OCI-LY3 (cell line): ENCODE data around the gene BIVM.

Experiments
- H2AFZ ChIP-seq: fragments of 200-600, 300-600 bp; shearing (Covaris generic); 2 replicates; pipeline ENCODE4 v1.6.0; 2014; ENCODE audit warnings: antibody characterized with exemption, low read depth, low read length
- H3K27ac ChIP-seq: fragments of 200-600, 300-600 bp; sonication (generic); 2 replicates; pipeline ENCODE4 v1.5.1; 2014; ENCODE audit warnings: mild to moderate bottlenecking, low read length, moderate library complexity, mixed read lengths
- H3K27me3 ChIP-seq: fragments of 200-600, 300-600 bp; sonication (generic); 2 replicates; pipeline ENCODE4 v1.6.1; 2014; ENCODE audit warnings: low read depth, low read length, mixed read lengths
- H3K36me3 ChIP-seq: fragments of 200-600, 300-600 bp; sonication (generic); replicated peaks from 2 replicates; pipeline ENCODE3; 2014; ENCODE audit warnings: low read depth, low read length, mixed read lengths
- H3K4me1 ChIP-seq: fragments of 300-600, 200-600 bp; sonication (generic); 2 replicates; pipeline ENCODE4 v1.6.1; 2014; ENCODE audit warnings: low read length, mixed read lengths
- H3K4me2 ChIP-seq: fragments of 200-600, 300-600 bp; sonication (generic); 2 replicates; pipeline ENCODE4 v1.6.1; 2014; ENCODE audit warnings: low read length, mixed read lengths
- H3K4me3 ChIP-seq: fragments of 300-600, 200-600 bp; sonication (generic); 2 replicates; pipeline ENCODE4 v1.5.1; 2014; ENCODE audit warnings: antibody characterized with exemption, mild to moderate bottlenecking, low read length, moderate library complexity
- H3K79me2 ChIP-seq: fragments of 300-600, 200-600 bp; shearing (Covaris generic); 2 replicates; pipeline ENCODE4 v1.6.1; 2014; ENCODE audit warnings: mild to moderate bottlenecking, low read length, mixed read lengths
- H3K9ac ChIP-seq: fragments of 300-600, 200-600 bp; shearing (Covaris generic); 2 replicates; pipeline ENCODE4 v1.6.0; 2014; ENCODE audit warnings: mild to moderate bottlenecking, low read length, moderate library complexity
- H3K9me3 ChIP-seq: fragments of 200-600, 300-600 bp; shearing (Covaris generic); 2 replicates; pipeline ENCODE4 v1.6.1; 2014; ENCODE audit warnings: low read length, mixed read lengths; ENCODE audit not compliant: insufficient read depth
- H4K20me1 ChIP-seq: fragments of 200-600, 300-600 bp; sonication (generic); 2 replicates; pipeline ENCODE4 v1.6.1; 2016; ENCODE audit warnings: low read length, mixed read lengths; ENCODE audit not compliant: insufficient read depth
- CTCF ChIP-seq: fragments of 200-600, 300-600 bp; sonication (generic); IDR thresholded peaks from 2 replicates; pipeline ENCODE4 v1.5.1; 2014; ENCODE audit warnings: antibody characterized with exemption, low read length, low read depth
- EZH2phosphoT487 ChIP-seq: fragments of 200-600 bp; shearing (Covaris generic); IDR thresholded peaks from 2 replicates; pipeline ENCODE4 v1.6.1; 2018; ENCODE audit warnings: antibody characterized with exemption, mixed run types, low read depth

The BIVM gene

GRCh38 chr13:102830646-102831045 lies 31.7 kb downstream of the BIVM start:
- TF ChIP-seq CTCF (no peak), EZH2phosphoT487 (no peak)

GRCh38 chr13:102836471-102836870 lies 37.6 kb downstream of the BIVM start:
- H3K4me3 ChIP-seq = no peak overlapping the region
- peaks cover 10% of the 10 kb centered on the region for H3K36me3 ChIP-seq
- TF ChIP-seq CTCF (no peak), EZH2phosphoT487 (no peak)

More at GRCh38 chr13:102830646-102831045, 31.7 kb downstream of the BIVM start:
- Histone ChIP-seq H3K4me2 (no peak overlapping the region), H3K27ac (no peak overlapping the region), H4K20me1 (no peaks in the 10 kb centered on the region), H3K9ac (no peak overlapping the region), H3K4me1 (no peaks in the 10 kb centered on the region), H3K9me3 (no peaks in the 10 kb centered on the region), H3K27me3 (no peaks in the 10 kb centered on the region), H3K4me3 (no peak overlapping the region), H2AFZ (no peak overlapping the region), H3K36me3 (peaks cover 12% of the 10 kb centered on the region), H3K79me2 (no peaks in the 10 kb centered on the region)

GRCh38 chr13:102838273-102838672 lies 39.4 kb downstream of the BIVM start:
- H3K27me3 ChIP-seq = no peaks in the 10 kb centered on the region
- H4K20me1 ChIP-seq = no peaks in the 10 kb centered on the region
- no peak for TF ChIP-seq CTCF
- TF ChIP-seq EZH2phosphoT487 = no peak
- no peaks in the 10 kb centered on the region for H3K79me2 ChIP-seq
- H3K4me3 ChIP-seq = no peak overlapping the region
- no peak overlapping the region for H3K9ac ChIP-seq
- H3K4me1 ChIP-seq = no peaks in the 10 kb centered on the region
- no peak overlapping the region for H2AFZ ChIP-seq
- peaks cover 10% of the 10 kb centered on the region for H3K36me3 ChIP-seq
- H3K4me2 ChIP-seq = no peak overlapping the region
- no peaks in the 10 kb centered on the region for H3K9me3 ChIP-seq
- H3K27ac ChIP-seq = no peak overlapping the region

More at GRCh38 chr13:102836471-102836870, 37.6 kb downstream of the BIVM start:
- no peak overlapping the region for H3K9ac ChIP-seq
- H3K27me3 ChIP-seq = no peaks in the 10 kb centered on the region
- H3K4me2 ChIP-seq = no peak overlapping the region
- no peaks in the 10 kb centered on the region for H3K4me1 ChIP-seq
- no peaks in the 10 kb centered on the region for H3K9me3 ChIP-seq
- no peaks in the 10 kb centered on the region for H3K79me2 ChIP-seq
- H2AFZ ChIP-seq = no peak overlapping the region
- H4K20me1 ChIP-seq = no peaks in the 10 kb centered on the region
- no peak overlapping the region for H3K27ac ChIP-seq

- H3K4me1 ChIP-seq = no peaks in the 10 kb centered on the region
- H3K36me3 ChIP-seq = peaks cover 10% of the 10 kb centered on the region
- no peak overlapping the region for H3K4me2 ChIP-seq
- no peaks in the 10 kb centered on the region for H3K9me3 ChIP-seq
- H3K4me3 ChIP-seq = no peak overlapping the region
- TF ChIP-seq CTCF (no peak), EZH2phosphoT487 (no peak)
- no peak overlapping the region for H2AFZ ChIP-seq
- no peaks in the 10 kb centered on the region for H3K79me2 ChIP-seq
- H3K27ac ChIP-seq = no peak overlapping the region
- H3K27me3 ChIP-seq = no peaks in the 10 kb centered on the region
- no peaks in the 10 kb centered on the region for H4K20me1 ChIP-seq
- H3K9ac ChIP-seq = no peak overlapping the region
Measured at GRCh38 chr13:102838982-102839381, 40.1 kb downstream of the BIVM start.
